Loucy (cell line): Measurements from ENCODE around the gene SSTR5.

Source experiments
- H2AFZ ChIP-seq: fragments of 200-600 bp; sonication (generic); 2 replicates; pipeline ENCODE4 v1.6.0; 2016; ENCODE audit warnings: antibody characterized with exemption, mild to moderate bottlenecking, low read length, moderate library complexity
- H3F3A ChIP-seq: fragments of 200-600 bp; 2 replicates; pipeline ENCODE4 v1.6.0; 2016; ENCODE audit warnings: antibody characterized with exemption, low read depth, mild to moderate bottlenecking
- H3K27me3 ChIP-seq: fragments of 200-600 bp; sonication (generic); 2 replicates; pipeline ENCODE4 v1.6.1; 2014; ENCODE audit warnings: low read length, mild to moderate bottlenecking; ENCODE audit not compliant: insufficient read depth, poor library complexity, severe bottlenecking
- H3K36me3 ChIP-seq: fragments of 200-600 bp; sonication (generic); 2 replicates; pipeline ENCODE4 v1.6.1; 2016; ENCODE audit warnings: low read length; ENCODE audit not compliant: insufficient read depth
- H3K4me1 ChIP-seq: fragments of 200-600 bp; sonication (generic); 2 replicates; pipeline ENCODE4 v1.5.1; 2014; ENCODE audit warnings: low read length, mild to moderate bottlenecking; ENCODE audit not compliant: insufficient read depth, poor library complexity, severe bottlenecking
- H3K4me2 ChIP-seq: fragments of 200-600 bp; sonication (generic); 2 replicates; pipeline ENCODE4 v1.6.0; 2014; ENCODE audit warnings: antibody characterized with exemption, low read length, low read depth, mild to moderate bottlenecking; ENCODE audit not compliant: poor library complexity, severe bottlenecking
- H3K4me3 ChIP-seq: fragments of 200-600 bp; sonication (generic); 2 replicates; pipeline ENCODE4 v1.5.1; 2014; ENCODE audit warnings: low read length, mild to moderate bottlenecking, mixed read lengths; ENCODE audit not compliant: poor library complexity, severe bottlenecking
- H3K79me2 ChIP-seq: fragments of 200-600 bp; sonication (generic); 2 replicates; pipeline ENCODE4 v1.6.1; 2014; ENCODE audit warnings: low read length; ENCODE audit not compliant: insufficient read depth
- H3K9ac ChIP-seq: fragments of 200-600 bp; sonication (generic); 2 replicates; pipeline ENCODE4 v1.6.0; 2014; ENCODE audit warnings: mild to moderate bottlenecking, low read depth, low read length, moderate library complexity; ENCODE audit not compliant: poor library complexity, severe bottlenecking
- H3K9me2 ChIP-seq: fragments of 200-600 bp; sonication (generic); replicated peaks from 2 replicates; pipeline ENCODE4 v1.6.1; 2016; ENCODE audit warnings: low read depth, low read length, mixed read lengths
- H3K9me3 ChIP-seq: fragments of 200-600 bp; sonication (generic); 2 replicates; pipeline ENCODE4 v1.6.1; 2014; ENCODE audit warnings: mild to moderate bottlenecking, antibody characterized with exemption, low read length, low read depth; ENCODE audit not compliant: insufficient read depth
- H4K20me1 ChIP-seq: fragments of 200-600 bp; sonication (generic); 2 replicates; pipeline ENCODE4 v1.6.0; 2014; ENCODE audit warnings: antibody characterized with exemption, low read length, mild to moderate bottlenecking; ENCODE audit not compliant: insufficient read depth, poor library complexity, severe bottlenecking
- CTCF ChIP-seq: fragments of 200-600 bp; sonication (generic); conservative IDR thresholded peaks from 2 replicates; pipeline ENCODE4 v1.5.1; 2014; ENCODE audit warnings: mild to moderate bottlenecking, antibody characterized with exemption, low read length
- EZH2phosphoT487 ChIP-seq: fragments of 200-600 bp; IDR thresholded peaks from 2 replicates; pipeline ENCODE4 v1.6.1; 2018; ENCODE audit warnings: antibody characterized with exemption, mild to moderate bottlenecking, moderate library complexity, borderline replicate concordance

SSTR5 gene

GRCh38 chr16:1109648-1110047 is 37.1 kb downstream of the SSTR5 start:
- Histone ChIP-seq H3K27me3 (no peaks in the 10 kb centered on the region), H3K9me3 (no peaks in the 10 kb centered on the region), H3F3A (no peaks in the 10 kb centered on the region), H3K36me3 (no peaks in the 10 kb centered on the region), H3K4me1 (no peaks in the 10 kb centered on the region), H4K20me1 (no peaks in the 10 kb centered on the region), H3K4me3 (no peak overlapping the region), H3K4me2 (no peak overlapping the region), H3K79me2 (no peaks in the 10 kb centered on the region), H2AFZ (no peak overlapping the region), H3K9ac (no peak overlapping the region), H3K9me2 (no peaks in the 10 kb centered on the region)
- no peak for TF ChIP-seq CTCF
- no peak for TF ChIP-seq EZH2phosphoT487

- Histone ChIP-seq H3K9me2 (no peaks in the 10 kb centered on the region), H3K27me3 (no peaks in the 10 kb centered on the region), H3K4me1 (no peaks in the 10 kb centered on the region), H3K36me3 (no peaks in the 10 kb centered on the region), H3K79me2 (no peaks in the 10 kb centered on the region), H3K4me2 (no peak overlapping the region), H3K9me3 (no peaks in the 10 kb centered on the region), H3K4me3 (no peak overlapping the region), H3F3A (no peaks in the 10 kb centered on the region), H2AFZ (no peak overlapping the region), H3K9ac (no peak overlapping the region), H4K20me1 (no peaks in the 10 kb centered on the region)
- TF ChIP-seq EZH2phosphoT487 (no peak), CTCF (no peak)
These were observed 40.1 kb downstream of the SSTR5 start for GRCh38 chr16:1112506-1113184.

GRCh38 chr16:1113489-1113888 is 40.9 kb downstream of the SSTR5 start:
- Histone ChIP-seq H3F3A (no peaks in the 10 kb centered on the region), H3K9me2 (no peaks in the 10 kb centered on the region), H3K9me3 (no peaks in the 10 kb centered on the region), H3K4me2 (no peak overlapping the region), H3K4me3 (no peak overlapping the region), H3K36me3 (no peaks in the 10 kb centered on the region), H3K4me1 (no peaks in the 10 kb centered on the region), H3K9ac (no peak overlapping the region), H3K27me3 (no peaks in the 10 kb centered on the region), H3K79me2 (no peaks in the 10 kb centered on the region), H2AFZ (no peak overlapping the region), H4K20me1 (no peaks in the 10 kb centered on the region)
- TF ChIP-seq CTCF, result no peak
- TF ChIP-seq EZH2phosphoT487, result no peak
